Liver (tissue), 9 donors: ENCODE data around the gene C11orf58. TPM values are rescaled to one million over a fixed set of nuclear protein-coding genes. Genes with fewer than 3 reads are reported as not detected.

ENCODE experiments used
- DNase-seq: peaks from one replicate; pipeline ENCODE4 v3.0.0-alpha.2; 2017; ENCODE audit warnings: low spot score
- H3K27ac ChIP-seq, 2 donors: one replicate each; pipeline ENCODE4 v1.7.0; 2013; ENCODE audit warnings: inconsistent platforms in 2 of 2, low read length in 2 of 2, control low read depth in 1 of 2, low read depth in 1 of 2, mild to moderate bottlenecking in 1 of 2
- H3K27me3 ChIP-seq, 4 donors: one replicate each; pipeline versions ENCODE4 v1.6.1 to v1.7.0; 2013; ENCODE audit warnings: low read length in 3 of 4, inconsistent platforms in 1 of 4, mild to moderate bottlenecking in 1 of 4, moderate library complexity in 1 of 4; ENCODE audit not compliant: control insufficient read depth in 4 of 4, insufficient read depth in 4 of 4
- H3K36me3 ChIP-seq, 4 donors: one replicate each; pipeline versions ENCODE4 v1.6.1 to v1.7.0; 2013; ENCODE audit warnings: low read length in 3 of 4, mild to moderate bottlenecking in 3 of 4, low read depth in 1 of 4, moderate library complexity in 1 of 4; ENCODE audit not compliant: control insufficient read depth in 4 of 4, insufficient read depth in 3 of 4
- H3K4me1 ChIP-seq, 4 donors: one replicate each; pipeline versions ENCODE4 v1.6.1 to v1.7.0; 2013; ENCODE audit warnings: low read length in 3 of 4, mild to moderate bottlenecking in 3 of 4, moderate library complexity in 1 of 4; ENCODE audit not compliant: control insufficient read depth in 4 of 4, insufficient read depth in 4 of 4
- H3K4me3 ChIP-seq, 3 donors: one replicate each; pipeline versions ENCODE4 v1.6.1 to v1.7.0; 2013; ENCODE audit warnings: low read length in 3 of 3, control low read depth in 1 of 3, low read depth in 1 of 3, mild to moderate bottlenecking in 1 of 3
- H3K9ac ChIP-seq, 2 donors: one replicate each; pipeline ENCODE4 v1.7.0; 2013; ENCODE audit warnings: low read length in 2 of 2, mild to moderate bottlenecking in 2 of 2, moderate library complexity in 2 of 2, control low read depth in 1 of 2, low read depth in 1 of 2
- H3K9me3 ChIP-seq, 4 donors: one replicate each; pipeline versions ENCODE4 v1.6.1 to v1.7.0; 2013; ENCODE audit warnings: low read length in 3 of 4; ENCODE audit not compliant: control insufficient read depth in 4 of 4
- ATF3 ChIP-seq: IDR thresholded peaks from 2 replicates; pipeline ENCODE4 v1.6.1; 2016; ENCODE audit warnings: antibody characterized with exemption
- CTCF ChIP-seq: fragments of 150-350 bp; IDR thresholded peaks from 2 replicates; pipeline ENCODE4 v1.5.1; 2017; ENCODE audit warnings: improper control_type of control experiment, low read depth, low read length; ENCODE audit not compliant: missing input control
- EGR1 ChIP-seq, 2 donors: IDR thresholded peaks; 2 replicates each; pipeline ENCODE4 v1.6.1; 2016 to 2018; ENCODE audit warnings: antibody characterized with exemption in 2 of 2, low read depth in 2 of 2
- FOXA1 ChIP-seq: IDR thresholded peaks from 2 replicates; pipeline ENCODE4 v1.6.1; 2016; ENCODE audit warnings: antibody characterized with exemption
- FOXA2 ChIP-seq: IDR thresholded peaks from 2 replicates; pipeline ENCODE4 v1.6.1; 2016; ENCODE audit warnings: antibody characterized with exemption
- GABPA ChIP-seq, 2 donors: IDR thresholded peaks in 1 of 2; conservative IDR thresholded peaks in 1 of 2; 2 replicates each; pipeline ENCODE4 v1.6.1; 2016; ENCODE audit warnings: antibody characterized with exemption in 2 of 2, mild to moderate bottlenecking in 1 of 2, moderate library complexity in 1 of 2
- HNF4A ChIP-seq, 2 donors: conservative IDR thresholded peaks; 2 replicates each; pipeline ENCODE4 v1.6.1; 2016; ENCODE audit warnings: antibody characterized with exemption in 2 of 2, mild to moderate bottlenecking in 2 of 2
- HNF4G ChIP-seq: IDR thresholded peaks from 2 replicates; pipeline ENCODE4 v1.6.1; 2016; ENCODE audit warnings: antibody characterized with exemption
- JUND ChIP-seq, 2 donors: IDR thresholded peaks; 2 replicates each; pipeline ENCODE4 v1.6.1; 2016; ENCODE audit warnings: antibody characterized with exemption in 2 of 2
- MAX ChIP-seq: IDR thresholded peaks from 2 replicates; pipeline ENCODE4 v1.6.1; 2016; ENCODE audit warnings: antibody characterized with exemption
- NR2F2 ChIP-seq: IDR thresholded peaks from 2 replicates; pipeline ENCODE4 v1.6.1; 2016; ENCODE audit warnings: antibody characterized with exemption
- RAD21 ChIP-seq, 2 donors: IDR thresholded peaks; 2 replicates each; pipeline ENCODE4 v1.6.1; 2016; ENCODE audit warnings: antibody characterized with exemption in 2 of 2, mild to moderate bottlenecking in 2 of 2
- REST ChIP-seq: IDR thresholded peaks from 2 replicates; pipeline ENCODE4 v1.6.1; 2016; ENCODE audit warnings: antibody characterized with exemption, mild to moderate bottlenecking
- RXRA ChIP-seq, 2 donors: IDR thresholded peaks; 2 replicates each; pipeline ENCODE4 v1.6.1; 2017 to 2018; ENCODE audit warnings: antibody characterized with exemption in 2 of 2, mild to moderate bottlenecking in 1 of 2
- SP1 ChIP-seq: IDR thresholded peaks from 2 replicates; pipeline ENCODE4 v1.6.1; 2018; ENCODE audit warnings: antibody characterized with exemption, mild to moderate bottlenecking
- TAF1 ChIP-seq: conservative IDR thresholded peaks from 2 replicates; pipeline ENCODE4 v1.6.1; 2016; ENCODE audit warnings: antibody characterized with exemption, mild to moderate bottlenecking
- YY1 ChIP-seq: IDR thresholded peaks from 2 replicates; pipeline ENCODE4 v1.6.1; 2016; ENCODE audit warnings: antibody characterized with exemption, mild to moderate bottlenecking
- ZBTB33 ChIP-seq: IDR thresholded peaks from 2 replicates; pipeline ENCODE4 v1.6.1; 2016; ENCODE audit warnings: antibody characterized with exemption
- WGBS: extraction: QIAGEN DNeasy Blood & Tissue Kit; methylation state at CpG from one replicate; pipeline ENCODE4 v1.1.7; 2013; 5-methylcytosine and 5-hydroxymethylcytosine counted together
- polyA plus RNA-seq, 2 donors: library from polyadenylated mRNA; stranded (reverse) in 1 of 2; unstranded in 1 of 2; fragments of 200-250 nt in 1 of 2; fragments of >200 nt in 1 of 2; fragmentation: Nextera tagmentation in 1 of 2; extraction: Ambion mirVana in 1 of 2; gene quantifications; one replicate each; pipeline versions ENCODE4 v1.2.1 to v1.2.3, GENCODE V29; 2013 to 2015
- total RNA-seq, 2 donors: library from RNA; depleted of rRNA; stranded (reverse); fragments of >200 nt; gene quantifications; one replicate each; pipeline ENCODE4 v1.2.3, GENCODE V29; 2014
- donor health status: healthy.
- donor health status: healthy.
- donor health status: healthy.
- donor health status: healthy.
- donor health status: healthy.

C11orf58 gene
- total and polyA plus RNA-seq, 4 donors: 54.6 to 106 (median 101) TPM

- WGBS: 76% methylated on average over 2 of the region's 2 CpGs
- Histone ChIP-seq H3K27me3 (no peaks in the 10 kb centered on the region), H3K9me3 (no peaks in the 10 kb centered on the region), H3K27ac (no peak overlapping the region), H3K4me1 (no peaks in the 10 kb centered on the region), H3K36me3 (peaks cover 11 to 69% (median 65%) of the 10 kb centered on the region in 4 donors), H3K9ac (no peak overlapping the region), H3K4me3 (no peak overlapping the region)
- no peak for DNase-seq
- no peak for TF ChIP-seq CTCF
- TF ChIP-seq FOXA2: no peak
- no peak for TF ChIP-seq HNF4G
- no peak for TF ChIP-seq TAF1
- TF ChIP-seq HNF4A (conservative IDR thresholded peaks at IDR 0.05): no peak
- TF ChIP-seq RAD21 (IDR thresholded peaks at IDR 0.05): no peak
- TF ChIP-seq YY1: no peak
- no peak for TF ChIP-seq FOXA1
- TF ChIP-seq EGR1 (IDR thresholded peaks at IDR 0.05; ENCODE audit: low read depth in 2 of 2): no peak
- no peak for TF ChIP-seq GABPA (IDR thresholded peaks at IDR 0.05 in 1 of 2, conservative IDR thresholded peaks at IDR 0.05 in 1 of 2)
- no peak for TF ChIP-seq ZBTB33
- TF ChIP-seq REST: no peak
- TF ChIP-seq SP1: no peak
- TF ChIP-seq JUND (IDR thresholded peaks at IDR 0.05): no peak
- no peak for TF ChIP-seq NR2F2
- TF ChIP-seq ATF3: no peak
- TF ChIP-seq RXRA (IDR thresholded peaks at IDR 0.05): no peak
- TF ChIP-seq MAX: no peak
Measured at GRCh38 chr11:16749666-16750065, 11.2 kb downstream of the C11orf58 start.
